ENCODE data around the gene SOCS1. TPM values are rescaled to one million over a fixed set of nuclear protein-coding genes. Genes with fewer than 3 reads are reported as not detected.

SOCS1 gene
- total RNA-seq, 1 experiment from 2014 or later, result 0.68 TPM

DNA sequence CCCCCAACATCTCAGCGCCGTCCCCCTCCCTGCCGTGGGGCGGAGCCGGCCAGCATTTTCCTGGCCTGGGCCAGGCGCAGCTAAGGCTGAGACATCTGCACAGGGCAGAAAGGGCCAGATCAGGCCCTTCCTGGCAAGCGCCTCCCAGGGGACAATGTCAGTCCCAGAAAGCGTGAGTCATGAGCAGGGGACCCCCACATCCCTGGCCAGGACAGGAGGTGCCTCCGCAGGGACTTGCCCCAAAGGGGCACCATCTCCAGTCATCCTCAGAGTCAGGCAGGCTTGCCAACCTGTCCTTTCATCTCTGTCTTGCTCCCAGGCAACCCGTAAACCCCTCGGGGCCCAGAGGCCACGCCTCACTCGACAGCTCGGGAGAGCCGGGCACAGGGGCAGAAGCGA lies 43.2 kb downstream of the SOCS1 start:
- DNase-seq (ENCODE audit: low spot score), result no peak
- in situ Hi-C loops (cut with HindIII; ENCODE audit: low sequenced_read_pairs), result no loop called here

GRCh38 chr16:11211977-11212797 lies 43.8 kb downstream of the SOCS1 start:
- in situ Hi-C loops (cut with HindIII; ENCODE audit: low sequenced_read_pairs), result no loop called here
- DNase-seq (ENCODE audit: low spot score), result no peak

GRCh38 chr16:11211061-11211976 lies 44.7 kb downstream of the SOCS1 start:
- no peak for DNase-seq (ENCODE audit: low spot score)
- in situ Hi-C loops (cut with HindIII; ENCODE audit: low sequenced_read_pairs), result no loop called here

DNA sequence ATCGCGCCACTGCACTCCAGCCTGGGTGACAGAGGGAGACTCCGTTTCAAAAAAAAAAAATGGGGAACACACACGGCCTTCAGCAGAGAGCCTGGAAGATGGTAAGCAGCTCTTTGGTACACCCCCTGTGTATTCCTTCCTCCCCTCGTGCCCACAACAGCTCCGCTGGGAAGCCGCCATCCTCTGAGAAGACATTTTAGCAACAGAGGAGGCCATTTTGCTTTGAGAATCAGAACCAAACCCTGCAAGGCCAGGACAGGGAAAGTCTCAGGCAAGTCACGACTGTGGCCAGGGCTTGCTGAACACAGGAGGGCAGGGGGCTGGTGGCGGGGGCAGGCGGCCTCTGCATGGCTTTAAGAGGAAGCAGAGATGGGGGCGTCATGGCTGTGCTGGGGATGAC lies 45.7 kb downstream of the SOCS1 start:
- in situ Hi-C loops (cut with HindIII; ENCODE audit: low sequenced_read_pairs), result no loop called here
- no peak for DNase-seq (ENCODE audit: low spot score)

DNA sequence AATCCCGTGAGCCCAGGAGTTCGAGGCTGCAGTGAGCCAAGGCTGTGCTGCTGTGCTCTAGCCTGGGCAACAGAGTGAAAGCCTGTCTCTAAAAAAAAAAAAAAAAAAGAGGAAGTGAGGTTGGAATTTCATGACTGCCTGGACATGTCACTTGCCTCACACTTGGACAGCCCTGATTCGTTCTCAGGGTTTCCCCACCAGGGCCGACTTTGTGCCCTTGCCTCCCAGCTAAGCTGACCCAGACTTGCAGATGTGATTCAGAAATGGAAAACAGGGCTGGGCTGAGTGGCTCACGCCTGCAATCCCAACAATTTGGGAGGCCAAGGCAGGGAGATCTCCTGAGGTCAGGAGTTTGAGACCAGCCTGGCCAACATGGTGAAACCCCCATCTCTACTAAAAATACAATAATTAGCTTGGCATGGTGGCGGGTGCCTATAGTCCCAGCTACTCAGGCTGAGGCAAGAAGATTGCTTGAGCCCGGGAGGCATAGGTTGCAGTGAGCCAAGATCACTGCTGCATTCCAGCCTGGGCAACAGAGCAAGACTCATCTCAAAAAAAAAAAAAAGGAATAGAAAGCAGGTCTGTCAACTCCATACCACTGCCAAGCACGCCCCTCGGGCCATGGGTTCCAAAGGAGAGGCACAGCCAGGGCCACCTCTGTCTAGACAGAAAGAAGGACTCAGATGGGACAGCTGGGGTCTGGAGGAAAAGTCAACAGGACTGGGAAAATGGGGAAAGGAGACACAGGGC lies 46.9 kb downstream of the SOCS1 start:
- DNase-seq (ENCODE audit: low spot score), result no peak
- in situ Hi-C loops (cut with HindIII; ENCODE audit: low sequenced_read_pairs), result no loop called here

DNA sequence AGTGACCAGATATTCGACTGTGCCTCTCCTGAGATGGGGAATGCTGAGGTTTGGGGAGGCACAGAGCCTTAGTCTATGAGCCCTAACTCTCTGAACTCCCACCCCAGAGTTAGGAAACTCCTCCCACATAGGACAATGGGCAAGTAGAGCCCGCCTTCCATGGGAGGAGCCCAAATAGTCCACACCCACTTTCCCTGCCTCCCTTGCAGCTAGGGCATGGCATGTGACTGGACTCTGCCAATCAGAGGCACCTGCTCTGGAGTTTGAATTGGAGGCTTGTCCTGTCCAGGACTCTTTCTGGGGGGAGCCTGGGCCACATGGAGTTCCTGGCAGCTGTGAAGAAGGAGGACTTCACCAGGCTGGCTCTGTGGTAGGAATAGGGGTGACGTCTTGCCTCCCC lies 48.4 kb downstream of the SOCS1 start:
- in situ Hi-C loops (cut with HindIII; ENCODE audit: low sequenced_read_pairs), result no loop called here
- no peak for DNase-seq (ENCODE audit: low spot score)

DNA sequence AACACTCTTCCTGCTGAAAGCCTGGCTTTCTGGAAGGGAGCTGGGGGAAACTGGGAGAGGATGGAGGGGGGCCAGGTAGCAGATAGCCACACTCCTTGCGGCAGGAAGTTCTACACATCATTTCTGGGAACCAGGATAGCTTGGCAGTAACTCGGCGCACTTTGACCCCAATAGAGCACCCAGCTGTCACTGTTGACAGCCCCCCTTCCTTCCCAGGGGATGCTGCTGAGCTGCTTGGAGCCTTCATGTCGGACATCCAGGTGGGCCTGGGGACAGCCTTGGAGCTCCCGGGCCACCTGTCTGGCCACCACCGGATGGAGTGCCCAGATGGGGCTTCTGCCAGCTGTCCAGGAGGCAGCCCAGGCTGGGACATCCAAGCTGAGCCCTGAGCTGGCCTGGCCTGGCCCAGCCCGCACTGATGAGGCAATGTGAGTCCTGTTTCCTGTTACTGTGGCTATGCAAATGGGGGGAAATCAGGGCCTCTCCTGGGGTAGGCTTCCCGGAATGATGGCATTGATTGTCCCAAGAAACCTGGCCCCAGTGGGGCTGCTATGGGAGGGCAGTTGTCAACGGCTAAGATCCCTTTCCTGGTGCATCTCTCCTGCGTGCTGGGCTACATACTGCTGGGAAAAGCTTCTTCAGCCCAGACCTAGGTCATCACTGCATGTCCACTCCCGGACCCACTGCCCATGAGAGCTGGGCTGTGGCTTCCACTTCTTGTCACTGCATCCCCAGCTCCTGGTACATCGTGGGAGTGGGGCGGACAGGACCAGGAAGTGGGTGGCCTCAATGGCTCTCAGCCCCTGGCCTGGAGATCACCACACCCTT lies 50.0 kb downstream of the SOCS1 start:
- no peak for DNase-seq (ENCODE audit: low spot score)
- in situ Hi-C loops (cut with HindIII; ENCODE audit: low sequenced_read_pairs), result no loop called here

- DNase-seq (ENCODE audit: low spot score), result no peak
- in situ Hi-C loops (cut with HindIII; ENCODE audit: low sequenced_read_pairs), result no loop called here
Observed at GRCh38 chr16:11205065-11205699, 50.8 kb downstream of the SOCS1 start.

DNA sequence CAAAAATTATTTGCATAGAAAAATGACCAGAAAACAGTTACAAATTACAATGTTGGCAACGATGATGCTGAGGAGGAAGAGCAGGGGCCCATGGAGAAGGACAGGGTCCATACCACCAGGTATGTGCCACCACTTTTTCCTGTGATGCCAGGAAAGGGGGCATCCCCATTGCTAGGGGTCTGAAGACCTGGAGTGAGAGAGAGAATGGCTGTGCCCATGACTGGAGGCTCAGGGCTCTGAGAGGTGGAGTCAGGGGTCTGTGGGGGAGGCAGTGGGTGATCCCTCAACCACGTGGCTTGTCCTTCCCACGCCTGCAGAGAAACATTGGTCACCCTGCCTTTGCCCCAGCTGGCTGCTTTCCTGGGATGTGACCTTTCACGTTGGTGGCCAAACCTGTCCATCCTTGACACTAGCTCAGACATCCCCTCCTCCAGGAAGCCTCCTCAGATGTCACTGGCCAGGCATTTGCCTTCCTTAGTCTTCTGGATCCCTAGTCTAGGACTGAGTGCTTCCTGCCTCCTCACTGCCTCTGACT lies 51.4 kb downstream of the SOCS1 start:
- in situ Hi-C loops (cut with HindIII; ENCODE audit: low sequenced_read_pairs), result no loop called here
- no peak for DNase-seq (ENCODE audit: low spot score)

Other genes with a start within 250 kb of the SOCS1 start
- gene TNP2, start 13.1 kb upstream of the SOCS1 start, total RNA-seq (2014; rRNA removed; shearing (Covaris generic)), result not detected in 2 replicates
- gene PRM3, start 17.4 kb upstream of the SOCS1 start, total RNA-seq (2014; rRNA removed; shearing (Covaris generic)), result not detected in 2 replicates
- not detected in 2 replicates for gene PRM2, start 20.3 kb upstream of the SOCS1 start, total RNA-seq (2014; rRNA removed; shearing (Covaris generic))
- not detected in 2 replicates for gene PRM1, start 25.1 kb upstream of the SOCS1 start, total RNA-seq (2014; rRNA removed; shearing (Covaris generic))
- 63.3 and 67.3 TPM in 2 replicates for gene RMI2, start 89.3 kb upstream of the SOCS1 start, total RNA-seq (2014; rRNA removed; shearing (Covaris generic))